A549 (cell line): Measurements from ENCODE around the gene LDLRAD3.

Experiments
- CEBPB ChIP-seq, 2 experiments: fragments of >200 bp in 1 of 2; sonication (Bioruptor Twin) in 1 of 2; formaldehyde crosslinking in 1 of 2; IDR thresholded peaks; 2 replicates each; pipeline ENCODE4 v1.6.1; 2012 to 2016
- EP300 ChIP-seq, 2 experiments: fragments of >200 bp; sonication (Bioruptor Twin); formaldehyde crosslinking; IDR thresholded peaks; 2 replicates in 1 of 2; 3 replicates in 1 of 2; pipeline ENCODE4 v1.6.1; 2016 to 2017
- JUNB ChIP-seq: fragments of >200 bp; sonication (Bioruptor Twin); formaldehyde crosslinking; IDR thresholded peaks from 2 replicates; pipeline ENCODE4 v1.6.1; 2016
- MAFK ChIP-seq: fragments of 450-650 bp; IDR thresholded peaks from 2 replicates; pipeline ENCODE4 v1.6.1; 2014; ENCODE audit not compliant: partially characterized antibody
- POLR2A ChIP-seq: IDR thresholded peaks from 2 replicates; pipeline ENCODE4 v1.6.1; 2012; ENCODE audit warnings: mild to moderate bottlenecking, low read length
- POLR2AphosphoS2 ChIP-seq: conservative IDR thresholded peaks from 2 replicates; pipeline ENCODE4 v1.6.1; 2012; ENCODE audit warnings: low read length, improper control_type of control experiment, inconsistent platforms
- RAD21 ChIP-seq, 2 experiments: fragments of >200 bp in 1 of 2; sonication (Bioruptor Twin) in 1 of 2; formaldehyde crosslinking in 1 of 2; IDR thresholded peaks in 1 of 2; conservative IDR thresholded peaks in 1 of 2; 2 replicates in 1 of 2; 3 replicates in 1 of 2; pipeline ENCODE4 v1.6.1; 2012 to 2018; ENCODE audit warnings: inconsistent platforms in 1 of 2
- TF ChIP-seq, protein P1 (sequence below): fragments of >200 bp; sonication (Bioruptor Twin); formaldehyde crosslinking; IDR thresholded peaks from 3 replicates; pipeline ENCODE4 v1.5.1; 2016
- TF ChIP-seq, protein P2 (sequence below): fragments of 450-650 bp; IDR thresholded peaks from 2 replicates; pipeline ENCODE4 v1.6.1; 2014; ENCODE audit warnings: antibody characterized with exemption

- TF ChIP-seq EP300 (IDR thresholded peaks at IDR 0.05) (no peak), CEBPB (IDR thresholded peaks at IDR 0.05) (no peak), POLR2A (no peak), RAD21 (conservative IDR thresholded peaks at IDR 0.05 in 1 of 2, IDR thresholded peaks at IDR 0.05 in 1 of 2) (no peak), JUNB (no peak), MAFK (no peak), POLR2AphosphoS2 (no peak)
- TF ChIP-seq, protein P1, sequence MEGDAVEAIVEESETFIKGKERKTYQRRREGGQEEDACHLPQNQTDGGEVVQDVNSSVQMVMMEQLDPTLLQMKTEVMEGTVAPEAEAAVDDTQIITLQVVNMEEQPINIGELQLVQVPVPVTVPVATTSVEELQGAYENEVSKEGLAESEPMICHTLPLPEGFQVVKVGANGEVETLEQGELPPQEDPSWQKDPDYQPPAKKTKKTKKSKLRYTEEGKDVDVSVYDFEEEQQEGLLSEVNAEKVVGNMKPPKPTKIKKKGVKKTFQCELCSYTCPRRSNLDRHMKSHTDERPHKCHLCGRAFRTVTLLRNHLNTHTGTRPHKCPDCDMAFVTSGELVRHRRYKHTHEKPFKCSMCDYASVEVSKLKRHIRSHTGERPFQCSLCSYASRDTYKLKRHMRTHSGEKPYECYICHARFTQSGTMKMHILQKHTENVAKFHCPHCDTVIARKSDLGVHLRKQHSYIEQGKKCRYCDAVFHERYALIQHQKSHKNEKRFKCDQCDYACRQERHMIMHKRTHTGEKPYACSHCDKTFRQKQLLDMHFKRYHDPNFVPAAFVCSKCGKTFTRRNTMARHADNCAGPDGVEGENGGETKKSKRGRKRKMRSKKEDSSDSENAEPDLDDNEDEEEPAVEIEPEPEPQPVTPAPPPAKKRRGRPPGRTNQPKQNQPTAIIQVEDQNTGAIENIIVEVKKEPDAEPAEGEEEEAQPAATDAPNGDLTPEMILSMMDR: no peak
- TF ChIP-seq, protein P2, sequence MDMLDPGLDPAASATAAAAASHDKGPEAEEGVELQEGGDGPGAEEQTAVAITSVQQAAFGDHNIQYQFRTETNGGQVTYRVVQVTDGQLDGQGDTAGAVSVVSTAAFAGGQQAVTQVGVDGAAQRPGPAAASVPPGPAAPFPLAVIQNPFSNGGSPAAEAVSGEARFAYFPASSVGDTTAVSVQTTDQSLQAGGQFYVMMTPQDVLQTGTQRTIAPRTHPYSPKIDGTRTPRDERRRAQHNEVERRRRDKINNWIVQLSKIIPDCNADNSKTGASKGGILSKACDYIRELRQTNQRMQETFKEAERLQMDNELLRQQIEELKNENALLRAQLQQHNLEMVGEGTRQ: no peak
These were observed 326.8 kb downstream of the LDLRAD3 start for GRCh38 chr11:36270701-36271100.
